Suppressor macrophage treated with lipopolysaccharide for 4 hours (primary cell): ENCODE results near the gene RNF141.

Source experiments
- DNase-seq: peaks from one replicate; pipeline ENCODE4 v3.0.0-alpha.2; 2020

The RNF141 gene

GRCh38 chr11:10480026-10480425 lies 61.0 kb downstream of the RNF141 start:
- no peak for DNase-seq

GRCh38 chr11:10478574-10479550 lies 62.1 kb downstream of the RNF141 start:
- DNase-seq, result no peak

DNA sequence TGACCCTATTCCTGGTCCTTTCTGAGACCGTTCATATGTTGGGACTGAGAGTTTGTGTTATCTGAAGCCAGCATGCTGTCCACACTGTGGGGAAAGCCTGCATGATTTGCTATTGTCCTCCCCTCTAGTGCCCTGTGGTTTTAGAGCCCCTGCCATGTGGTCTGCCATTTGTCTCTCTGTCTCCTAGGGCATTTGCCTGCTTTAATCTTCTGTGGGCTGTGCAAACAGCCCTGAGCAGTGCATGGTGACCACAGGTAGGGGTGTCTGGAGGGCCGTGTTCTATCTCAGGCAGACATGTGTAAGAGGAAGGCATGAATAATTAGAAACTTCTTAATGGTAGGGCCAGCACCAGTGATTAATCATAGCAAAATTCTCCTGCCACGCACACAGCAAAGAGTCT lies 62.9 kb downstream of the RNF141 start:
- no peak for DNase-seq

- no peak for DNase-seq
Measured at GRCh38 chr11:10477690-10478046, 63.3 kb downstream of the RNF141 start.

- peak; percentile 21 for DNase-seq
Measured at GRCh38 chr11:10476927-10477689, 63.9 kb downstream of the RNF141 start.

- DNase-seq, result no peak
Measured at GRCh38 chr11:10476342-10476741, 64.6 kb downstream of the RNF141 start.

- no peak for DNase-seq
Measured at GRCh38 chr11:10474551-10474950, 66.4 kb downstream of the RNF141 start.

GRCh38 chr11:10473371-10473770 lies 67.6 kb downstream of the RNF141 start:
- DNase-seq, result no peak

DNA sequence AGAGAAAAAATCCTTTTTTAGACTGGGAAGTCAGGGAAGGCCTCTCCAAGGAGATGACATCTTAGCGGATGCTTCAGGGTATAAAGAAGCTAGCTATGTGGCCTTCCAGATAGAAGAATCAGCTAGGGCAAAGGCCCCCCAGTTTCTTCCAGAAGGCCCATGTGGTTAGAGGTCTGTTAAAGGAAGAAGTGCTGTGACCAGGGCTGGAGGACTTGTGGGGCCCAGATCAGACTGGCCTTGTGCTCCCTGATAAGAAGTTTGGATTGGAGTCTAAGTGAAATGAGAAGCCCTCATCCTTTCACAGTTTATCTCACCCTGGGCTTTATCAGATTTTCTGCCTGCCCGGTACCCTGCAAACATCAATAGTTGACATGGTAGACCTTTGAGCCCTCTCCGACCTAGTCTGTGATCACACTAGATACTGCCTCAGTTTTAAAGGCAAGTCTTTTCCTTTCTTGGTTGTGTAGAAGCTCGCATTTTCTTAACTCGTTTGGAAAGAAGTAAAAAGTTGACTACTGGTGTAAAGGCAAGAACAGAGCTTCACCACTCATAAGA lies 78.2 kb downstream of the RNF141 start:
- no peak for DNase-seq
